ENCODE results near the gene SEPHS2.
"Not testable (repeated sequence)": the region's sequence is repeated elsewhere in the genome, so short reads cannot be mapped to it uniquely, and the experiment has no call there.

Gene SEPHS2

DNA sequence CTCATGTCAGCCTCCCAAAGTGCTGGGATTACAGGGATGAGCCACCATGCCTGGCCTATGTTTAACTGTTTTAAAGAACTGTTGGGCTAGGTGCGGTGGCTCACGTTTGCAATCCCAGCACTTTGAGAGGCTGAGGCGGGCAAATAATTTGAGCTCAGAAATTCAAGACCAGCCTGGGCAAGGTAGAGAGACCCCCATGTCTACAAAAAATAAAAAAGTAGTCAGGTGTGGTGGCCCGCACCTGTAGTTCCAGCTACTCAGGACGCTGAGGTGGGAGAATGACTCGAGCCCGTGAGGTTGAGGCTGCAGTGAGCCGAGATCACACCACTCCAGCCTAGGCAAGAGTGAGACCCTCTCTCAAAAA is 24.9 kb upstream of the SEPHS2 start:
- Histone ChIP-seq H3K9me3 (ENCODE audit: control insufficient read depth in 5 of 5, low read length in 5 of 5) (peaks cover 0 to 2% (median 0%) of the 10 kb centered on the region in 5 donors), H3K4me1 (ENCODE audit: control insufficient read depth in 5 of 5, insufficient read depth in 5 of 5, low read length in 5 of 5) (peaks cover 0 to 17% (median 3%) of the 10 kb centered on the region in 5 donors), H3K4me3 (ENCODE audit: low read depth in 1 of 5, low read length in 5 of 5) (no peak overlapping the region), H3K36me3 (ENCODE audit: control insufficient read depth in 5 of 5, insufficient read depth in 5 of 5, low read length in 5 of 5) (no peaks in the 10 kb centered on the region), H3K27me3 (ENCODE audit: control insufficient read depth in 5 of 5, insufficient read depth in 4 of 5, low read length in 5 of 5) (peaks cover 7 to 20% (median 13%) of the 10 kb centered on the region in 5 donors), H3K9ac (ENCODE audit: low read length in 5 of 5) (no peak overlapping the region), H3K27ac (ENCODE audit: low read depth, low read length) (no peak overlapping the region)

- H3K9me3 ChIP-seq (ENCODE audit: control insufficient read depth in 5 of 5, low read length in 5 of 5): peaks cover 0 to 2% (median 0%) of the 10 kb centered on the region in 5 donors
- no peak overlapping the region for H3K27ac ChIP-seq (ENCODE audit: low read depth, low read length)
- H3K4me3 ChIP-seq (ENCODE audit: low read depth in 1 of 5, low read length in 5 of 5): no peak overlapping the region
- H3K9ac ChIP-seq (ENCODE audit: low read length in 5 of 5): no peak overlapping the region
- H3K36me3 ChIP-seq (ENCODE audit: control insufficient read depth in 5 of 5, insufficient read depth in 5 of 5, low read length in 5 of 5): no peaks in the 10 kb centered on the region
- peaks cover 7 to 17% (median 11%) of the 10 kb centered on the region in 5 donors for H3K27me3 ChIP-seq (ENCODE audit: control insufficient read depth in 5 of 5, insufficient read depth in 4 of 5, low read length in 5 of 5)
- H3K4me1 ChIP-seq (ENCODE audit: control insufficient read depth in 5 of 5, insufficient read depth in 5 of 5, low read length in 5 of 5): peaks cover 0 to 17% (median 3%) of the 10 kb centered on the region in 5 donors
Observed at GRCh38 chr16:30470170-30470512, 24.5 kb upstream of the SEPHS2 start.

GRCh38 chr16:30464078-30464477 is 18.4 kb upstream of the SEPHS2 start:
- no peak overlapping the region for H3K27ac ChIP-seq (ENCODE audit: low read depth, low read length)
- H3K27me3 ChIP-seq (ENCODE audit: control insufficient read depth in 5 of 5, insufficient read depth in 4 of 5, low read length in 5 of 5): no peaks in the 10 kb centered on the region
- no peaks in the 10 kb centered on the region for H3K9me3 ChIP-seq (ENCODE audit: control insufficient read depth in 5 of 5, low read length in 5 of 5)
- peaks cover 0 to 3% (median under 1%) of the 10 kb centered on the region in 5 donors for H3K4me1 ChIP-seq (ENCODE audit: control insufficient read depth in 5 of 5, insufficient read depth in 5 of 5, low read length in 5 of 5)
- H3K9ac ChIP-seq (ENCODE audit: low read length in 5 of 5): no peak overlapping the region
- H3K36me3 ChIP-seq (ENCODE audit: control insufficient read depth in 5 of 5, insufficient read depth in 5 of 5, low read length in 5 of 5): no peaks in the 10 kb centered on the region
- no peak overlapping the region for H3K4me3 ChIP-seq (ENCODE audit: low read depth in 1 of 5, low read length in 5 of 5)

GRCh38 chr16:30461426-30461825 is 15.8 kb upstream of the SEPHS2 start:
- not testable (repeated sequence) for H3K9me3 ChIP-seq (ENCODE audit: control insufficient read depth in 5 of 5, low read length in 5 of 5); H3K4me1 ChIP-seq (ENCODE audit: control insufficient read depth in 5 of 5, insufficient read depth in 5 of 5, low read length in 5 of 5); H3K9ac ChIP-seq (ENCODE audit: low read length in 5 of 5); H3K36me3 ChIP-seq (ENCODE audit: control insufficient read depth in 5 of 5, insufficient read depth in 5 of 5, low read length in 5 of 5); H3K27ac ChIP-seq (ENCODE audit: low read depth, low read length); H3K27me3 ChIP-seq (ENCODE audit: control insufficient read depth in 5 of 5, insufficient read depth in 4 of 5, low read length in 5 of 5); H3K4me3 ChIP-seq (ENCODE audit: low read depth in 1 of 5, low read length in 5 of 5)

DNA sequence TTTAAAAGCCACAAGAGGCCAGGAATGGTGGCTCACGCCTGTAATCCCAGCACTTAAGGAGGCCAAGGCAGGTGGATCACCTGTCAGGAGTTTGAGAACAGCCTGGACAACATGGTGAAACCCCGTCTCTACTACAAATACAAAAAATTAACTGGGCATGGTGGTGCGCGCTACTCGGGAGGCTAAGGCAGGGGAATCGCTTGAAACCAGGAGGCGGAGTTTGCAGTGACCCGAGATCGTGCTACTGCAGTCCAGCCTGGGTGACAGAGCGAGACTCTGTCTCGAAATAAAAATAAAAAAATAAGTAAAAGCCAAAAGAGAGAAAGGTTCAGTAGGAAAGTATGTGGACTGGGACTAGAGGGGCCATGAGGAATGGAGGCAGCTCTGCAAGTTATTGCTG is 13.8 kb upstream of the SEPHS2 start:
- Histone ChIP-seq H3K27ac (ENCODE audit: low read depth, low read length) (no peak overlapping the region), H3K36me3 (ENCODE audit: control insufficient read depth in 5 of 5, insufficient read depth in 5 of 5, low read length in 5 of 5) (no peaks in the 10 kb centered on the region), H3K4me1 (ENCODE audit: control insufficient read depth in 5 of 5, insufficient read depth in 5 of 5, low read length in 5 of 5) (peaks cover 0 to 7% (median 3%) of the 10 kb centered on the region in 5 donors), H3K27me3 (ENCODE audit: control insufficient read depth in 5 of 5, insufficient read depth in 4 of 5, low read length in 5 of 5) (no peaks in the 10 kb centered on the region), H3K9me3 (ENCODE audit: control insufficient read depth in 5 of 5, low read length in 5 of 5) (no peaks in the 10 kb centered on the region), H3K9ac (ENCODE audit: low read length in 5 of 5) (no peak overlapping the region), H3K4me3 (ENCODE audit: low read depth in 1 of 5, low read length in 5 of 5) (no peak overlapping the region)

- Histone ChIP-seq H3K27me3 (ENCODE audit: control insufficient read depth in 5 of 5, insufficient read depth in 4 of 5, low read length in 5 of 5) (no peaks in the 10 kb centered on the region), H3K4me3 (ENCODE audit: low read depth in 1 of 5, low read length in 5 of 5) (no peak overlapping the region), H3K4me1 (ENCODE audit: control insufficient read depth in 5 of 5, insufficient read depth in 5 of 5, low read length in 5 of 5) (peaks cover 0 to 7% (median 3%) of the 10 kb centered on the region in 5 donors), H3K36me3 (ENCODE audit: control insufficient read depth in 5 of 5, insufficient read depth in 5 of 5, low read length in 5 of 5) (no peaks in the 10 kb centered on the region), H3K9me3 (ENCODE audit: control insufficient read depth in 5 of 5, low read length in 5 of 5) (no peaks in the 10 kb centered on the region), H3K9ac (ENCODE audit: low read length in 5 of 5) (no peak overlapping the region), H3K27ac (ENCODE audit: low read depth, low read length) (no peak overlapping the region)
Observed at GRCh38 chr16:30458561-30459394, 13.1 kb upstream of the SEPHS2 start.

GRCh38 chr16:30457743-30458560 is 12.3 kb upstream of the SEPHS2 start:
- Histone ChIP-seq H3K9ac (ENCODE audit: low read length in 5 of 5) (no peak overlapping the region), H3K9me3 (ENCODE audit: control insufficient read depth in 5 of 5, low read length in 5 of 5) (no peaks in the 10 kb centered on the region), H3K36me3 (ENCODE audit: control insufficient read depth in 5 of 5, insufficient read depth in 5 of 5, low read length in 5 of 5) (no peaks in the 10 kb centered on the region), H3K4me1 (ENCODE audit: control insufficient read depth in 5 of 5, insufficient read depth in 5 of 5, low read length in 5 of 5) (peaks cover 0 to 7% (median 3%) of the 10 kb centered on the region in 5 donors), H3K27me3 (ENCODE audit: control insufficient read depth in 5 of 5, insufficient read depth in 4 of 5, low read length in 5 of 5) (no peaks in the 10 kb centered on the region), H3K27ac (ENCODE audit: low read depth, low read length) (no peak overlapping the region), H3K4me3 (ENCODE audit: low read depth in 1 of 5, low read length in 5 of 5) (no peak overlapping the region)

DNA sequence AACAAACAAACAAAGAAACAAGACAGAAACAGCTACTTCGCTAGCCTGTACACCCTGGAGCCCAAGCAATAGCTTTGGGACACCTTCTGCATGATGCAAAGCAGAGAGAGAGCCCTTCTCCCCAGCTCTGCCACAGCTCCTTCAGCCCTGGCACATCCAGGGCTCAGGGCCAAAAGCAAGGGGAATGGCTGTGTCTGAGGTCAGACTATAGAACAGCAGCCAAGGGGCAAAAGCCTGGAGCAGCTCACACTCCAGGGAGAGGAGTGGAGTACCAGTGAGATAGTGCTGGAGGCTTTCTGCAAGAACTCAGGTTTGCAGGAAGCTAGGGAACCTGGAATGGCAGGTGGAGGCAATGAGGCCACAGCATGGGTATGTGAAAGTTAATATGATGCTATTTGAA is 11.6 kb upstream of the SEPHS2 start:
- H3K4me3 ChIP-seq (ENCODE audit: low read depth in 1 of 5, low read length in 5 of 5): no peak overlapping the region
- peaks cover 0 to 7% (median 3%) of the 10 kb centered on the region in 5 donors for H3K4me1 ChIP-seq (ENCODE audit: control insufficient read depth in 5 of 5, insufficient read depth in 5 of 5, low read length in 5 of 5)
- no peak overlapping the region for H3K27ac ChIP-seq (ENCODE audit: low read depth, low read length)
- H3K9me3 ChIP-seq (ENCODE audit: control insufficient read depth in 5 of 5, low read length in 5 of 5): no peaks in the 10 kb centered on the region
- no peaks in the 10 kb centered on the region for H3K27me3 ChIP-seq (ENCODE audit: control insufficient read depth in 5 of 5, insufficient read depth in 4 of 5, low read length in 5 of 5)
- H3K36me3 ChIP-seq (ENCODE audit: control insufficient read depth in 5 of 5, insufficient read depth in 5 of 5, low read length in 5 of 5): no peaks in the 10 kb centered on the region
- no peak overlapping the region for H3K9ac ChIP-seq (ENCODE audit: low read length in 5 of 5)

GRCh38 chr16:30456302-30456701 is 10.6 kb upstream of the SEPHS2 start:
- peaks cover 0 to 7% (median 3%) of the 10 kb centered on the region in 5 donors for H3K4me1 ChIP-seq (ENCODE audit: control insufficient read depth in 5 of 5, insufficient read depth in 5 of 5, low read length in 5 of 5)

More at GRCh38 chr16:30456302-30456701, 10.6 kb upstream of the SEPHS2 start:
- H3K27me3 ChIP-seq (ENCODE audit: control insufficient read depth in 5 of 5, insufficient read depth in 4 of 5, low read length in 5 of 5): no peaks in the 10 kb centered on the region
- no peak overlapping the region for H3K4me3 ChIP-seq (ENCODE audit: low read depth in 1 of 5, low read length in 5 of 5)
- no peaks in the 10 kb centered on the region for H3K9me3 ChIP-seq (ENCODE audit: control insufficient read depth in 5 of 5, low read length in 5 of 5)
- no peak overlapping the region for H3K27ac ChIP-seq (ENCODE audit: low read depth, low read length)
- H3K9ac ChIP-seq (ENCODE audit: low read length in 5 of 5): no peak overlapping the region
- no peaks in the 10 kb centered on the region for H3K36me3 ChIP-seq (ENCODE audit: control insufficient read depth in 5 of 5, insufficient read depth in 5 of 5, low read length in 5 of 5)
